DOHH2 (cell line): ENCODE measurements around the gene KDF1.

Experiments
- H3F3A ChIP-seq: fragments of 200-600 bp; sonication (generic), shearing (Covaris generic); 2 replicates; pipeline ENCODE4 v1.6.0; 2016; ENCODE audit warnings: antibody characterized with exemption, mild to moderate bottlenecking; ENCODE audit not compliant: control insufficient read depth, insufficient read depth
- H3K27ac ChIP-seq: fragments of 200-600 bp; sonication (generic); 2 replicates; pipeline ENCODE4 v1.5.1; 2014; ENCODE audit warnings: low read depth, mild to moderate bottlenecking, low read length, moderate library complexity
- H3K27me3 ChIP-seq: fragments of 200-600 bp; sonication (generic); 2 replicates; pipeline ENCODE4 v1.6.1; 2014; ENCODE audit warnings: mild to moderate bottlenecking, low read length, mixed read lengths; ENCODE audit not compliant: control insufficient read depth
- H3K36me3 ChIP-seq: fragments of 200-600 bp; sonication (generic); 2 replicates; pipeline ENCODE4 v1.6.1; 2014; ENCODE audit warnings: mild to moderate bottlenecking, low read length, moderate library complexity, mixed read lengths; ENCODE audit not compliant: control insufficient read depth
- H3K4me1 ChIP-seq: fragments of 200-600 bp; sonication (generic); 2 replicates; pipeline ENCODE4 v1.6.1; 2014; ENCODE audit warnings: mild to moderate bottlenecking, low read length, mixed read lengths; ENCODE audit not compliant: control insufficient read depth
- H3K4me2 ChIP-seq: fragments of 200-600 bp; sonication (generic); 2 replicates; pipeline ENCODE4 v1.6.0; 2014; ENCODE audit warnings: mild to moderate bottlenecking, low read length, moderate library complexity
- H3K4me3 ChIP-seq: fragments of 200-600 bp; sonication (generic); 2 replicates; pipeline ENCODE4 v1.5.1; 2014; ENCODE audit warnings: mild to moderate bottlenecking, low read length, mixed read lengths
- H3K79me2 ChIP-seq: fragments of 200-600 bp; sonication (generic); 2 replicates; pipeline ENCODE4 v1.6.1; 2014; ENCODE audit warnings: mild to moderate bottlenecking, low read length, mixed read lengths; ENCODE audit not compliant: control insufficient read depth
- H3K9me2 ChIP-seq: fragments of 200-600 bp; sonication (generic); replicated peaks from 2 replicates; pipeline ENCODE4 v1.6.1; 2014; ENCODE audit warnings: mild to moderate bottlenecking, low read length, mixed read lengths; ENCODE audit not compliant: control insufficient read depth
- H3K9me3 ChIP-seq: fragments of 200-600 bp; sonication (generic); 2 replicates; pipeline ENCODE4 v1.6.1; 2014; ENCODE audit warnings: antibody characterized with exemption, low read length, mixed read lengths; ENCODE audit not compliant: control insufficient read depth, insufficient read depth
- H4K20me1 ChIP-seq: fragments of 200-600 bp; sonication (generic); 2 replicates; pipeline ENCODE4 v1.6.0; 2014; ENCODE audit warnings: low read depth, mild to moderate bottlenecking, antibody characterized with exemption, low read length, moderate library complexity; ENCODE audit not compliant: control insufficient read depth, insufficient read depth
- EZH2phosphoT487 ChIP-seq: fragments of 200-600 bp; sonication (generic); IDR thresholded peaks from 2 replicates; pipeline ENCODE4 v1.6.1; 2017; ENCODE audit warnings: borderline replicate concordance, mild to moderate bottlenecking, antibody characterized with exemption, low read length, moderate library complexity, mixed read lengths
- TF ChIP-seq, protein P1 (sequence below): fragments of 200-600 bp; sonication (generic); IDR thresholded peaks from one replicate; pipeline ENCODE4 v1.5.1; 2014; ENCODE audit warnings: antibody characterized with exemption, mild to moderate bottlenecking, low read depth, low read length; ENCODE audit not compliant: poor library complexity, severe bottlenecking

Gene KDF1

DNA sequence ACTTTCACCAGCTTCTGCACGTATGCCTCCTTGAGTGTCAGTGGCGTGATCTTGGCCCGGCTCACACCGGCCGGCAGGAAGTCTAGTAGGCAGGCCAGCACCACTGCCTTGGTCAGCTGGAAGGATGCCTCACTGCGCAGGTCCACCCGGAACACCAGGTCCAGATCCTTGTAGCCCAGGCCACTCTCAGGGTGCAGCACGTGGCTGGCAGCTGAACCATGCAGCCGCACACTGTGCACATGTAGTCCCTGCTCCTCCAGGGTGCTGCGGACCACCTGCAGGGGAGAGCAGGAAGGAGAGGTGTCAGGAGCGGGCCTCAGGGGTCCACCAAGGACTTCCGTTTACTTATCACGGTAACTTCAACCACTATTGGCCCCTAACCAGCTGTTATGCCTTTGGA, 46.4 kb upstream of the KDF1 start:
- Histone ChIP-seq H3K4me2 (no peak overlapping the region), H3K4me3 (no peak overlapping the region), H3K27ac (no peak overlapping the region), H4K20me1 (no peaks in the 10 kb centered on the region), H3K9me3 (no peaks in the 10 kb centered on the region), H3K4me1 (peaks cover 10% of the 10 kb centered on the region), H3K27me3 (peaks cover 6% of the 10 kb centered on the region), H3K79me2 (no peaks in the 10 kb centered on the region), H3K9me2 (no peaks in the 10 kb centered on the region), H3K36me3 (no peaks in the 10 kb centered on the region), H3F3A (no peaks in the 10 kb centered on the region)
- TF ChIP-seq, protein P1, sequence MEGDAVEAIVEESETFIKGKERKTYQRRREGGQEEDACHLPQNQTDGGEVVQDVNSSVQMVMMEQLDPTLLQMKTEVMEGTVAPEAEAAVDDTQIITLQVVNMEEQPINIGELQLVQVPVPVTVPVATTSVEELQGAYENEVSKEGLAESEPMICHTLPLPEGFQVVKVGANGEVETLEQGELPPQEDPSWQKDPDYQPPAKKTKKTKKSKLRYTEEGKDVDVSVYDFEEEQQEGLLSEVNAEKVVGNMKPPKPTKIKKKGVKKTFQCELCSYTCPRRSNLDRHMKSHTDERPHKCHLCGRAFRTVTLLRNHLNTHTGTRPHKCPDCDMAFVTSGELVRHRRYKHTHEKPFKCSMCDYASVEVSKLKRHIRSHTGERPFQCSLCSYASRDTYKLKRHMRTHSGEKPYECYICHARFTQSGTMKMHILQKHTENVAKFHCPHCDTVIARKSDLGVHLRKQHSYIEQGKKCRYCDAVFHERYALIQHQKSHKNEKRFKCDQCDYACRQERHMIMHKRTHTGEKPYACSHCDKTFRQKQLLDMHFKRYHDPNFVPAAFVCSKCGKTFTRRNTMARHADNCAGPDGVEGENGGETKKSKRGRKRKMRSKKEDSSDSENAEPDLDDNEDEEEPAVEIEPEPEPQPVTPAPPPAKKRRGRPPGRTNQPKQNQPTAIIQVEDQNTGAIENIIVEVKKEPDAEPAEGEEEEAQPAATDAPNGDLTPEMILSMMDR, result no peak
- TF ChIP-seq EZH2phosphoT487, result no peak

DNA sequence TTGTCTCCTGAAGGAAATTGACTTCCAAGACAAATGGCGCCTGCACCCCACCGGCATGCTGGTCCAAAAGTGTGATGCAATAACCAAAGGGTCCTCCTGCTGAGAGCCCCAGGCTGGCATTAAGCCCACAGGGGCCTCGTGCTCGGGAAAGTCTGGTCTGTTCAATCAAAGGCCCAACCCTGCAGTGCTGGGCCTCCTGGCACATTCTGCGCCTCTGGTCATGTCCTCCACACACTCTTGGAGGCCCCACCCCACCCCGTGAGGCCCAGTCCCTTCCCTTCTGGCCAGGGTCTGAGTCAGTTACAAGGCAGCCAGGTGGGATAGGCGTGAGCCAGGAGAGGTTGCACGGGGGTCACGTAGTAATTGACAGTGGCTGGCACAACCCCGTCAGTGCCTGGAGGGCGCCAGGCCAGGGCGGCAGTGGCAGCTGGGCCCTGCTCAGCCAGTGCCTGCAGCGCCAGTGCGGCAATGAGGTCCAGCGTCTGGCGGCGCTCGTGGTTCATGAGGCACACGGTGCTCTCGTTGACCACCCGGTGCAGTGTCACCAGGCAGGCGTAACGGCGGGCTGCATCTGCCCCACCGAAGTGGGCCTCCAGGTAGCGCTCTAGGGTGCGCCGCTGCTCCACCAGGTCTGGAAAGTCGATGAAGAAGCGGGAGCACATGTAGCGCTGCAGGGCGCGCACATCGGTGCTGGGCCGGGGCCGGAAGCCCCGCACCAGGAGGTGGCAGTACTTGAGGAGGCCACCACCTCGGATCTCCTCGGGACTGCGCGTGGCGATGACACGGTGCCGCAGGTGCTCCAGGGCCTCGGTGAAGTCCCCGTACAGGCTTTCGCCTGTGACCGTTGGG, 45.6 kb upstream of the KDF1 start:
- Histone ChIP-seq H4K20me1 (no peaks in the 10 kb centered on the region), H3K9me2 (no peaks in the 10 kb centered on the region), H3K27me3 (peaks cover 8% of the 10 kb centered on the region), H3K4me1 (peaks cover 14% of the 10 kb centered on the region), H3F3A (no peaks in the 10 kb centered on the region), H3K27ac (no peak overlapping the region), H3K36me3 (no peaks in the 10 kb centered on the region), H3K4me3 (no peak overlapping the region), H3K79me2 (no peaks in the 10 kb centered on the region), H3K4me2 (no peak overlapping the region), H3K9me3 (no peaks in the 10 kb centered on the region)
- no peak for TF ChIP-seq EZH2phosphoT487
- TF ChIP-seq, protein P1, result no peak

DNA sequence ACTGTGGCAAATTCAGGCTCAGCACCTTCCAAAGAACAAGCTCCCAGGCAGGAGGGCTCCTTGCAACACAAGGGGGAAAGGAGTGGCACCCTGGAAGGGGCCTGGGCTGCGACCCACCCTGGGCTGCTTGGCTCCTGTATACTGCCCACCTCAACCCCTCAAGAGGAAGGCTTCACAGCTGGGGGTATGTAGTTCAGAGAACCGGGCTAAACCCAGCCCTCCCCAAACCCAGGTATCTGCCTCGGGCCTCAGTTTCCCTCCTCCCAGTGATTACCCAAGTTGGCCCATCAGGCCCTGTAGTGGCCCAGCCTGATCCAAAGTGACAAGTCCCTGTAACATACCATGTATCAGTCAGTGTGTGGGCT, 44.9 kb upstream of the KDF1 start:
- H3K79me2 ChIP-seq, result no peaks in the 10 kb centered on the region
- no peaks in the 10 kb centered on the region for H3K9me2 ChIP-seq
- no peak overlapping the region for H3K27ac ChIP-seq
- H3K27me3 ChIP-seq, result peaks cover 14% of the 10 kb centered on the region
- no peaks in the 10 kb centered on the region for H3F3A ChIP-seq
- H3K36me3 ChIP-seq, result no peaks in the 10 kb centered on the region
- TF ChIP-seq, protein P1, result no peak
- no peak for TF ChIP-seq EZH2phosphoT487
- no peak overlapping the region for H3K4me2 ChIP-seq
- H3K9me3 ChIP-seq, result no peaks in the 10 kb centered on the region
- no peaks in the 10 kb centered on the region for H4K20me1 ChIP-seq
- peaks cover 14% of the 10 kb centered on the region for H3K4me1 ChIP-seq
- no peak overlapping the region for H3K4me3 ChIP-seq
